ENCODE measurements around the gene PCNP. TPM values are rescaled to one million over a fixed set of nuclear protein-coding genes. Genes with fewer than 3 reads are reported as not detected.

Gene PCNP
- total RNA-seq, 2 donors from 2014 or later = 78.9 to 131 TPM

GRCh38 chr3:101530686-101531047 is 43.3 kb upstream of the PCNP start:
- DNase-seq (ENCODE audit: low spot score) = no peak
- Histone ChIP-seq H3K27me3 (replicated peaks; ENCODE audit: insufficient read depth) (no peaks in the 10 kb centered on the region), H3K27ac (no peak overlapping the region), H3K36me3 (no peaks in the 10 kb centered on the region), H3K4me3 (no peak overlapping the region), H3K9me3 (no peaks in the 10 kb centered on the region), H3K4me1 (ENCODE audit: control insufficient read depth in 1 of 2, low read depth in 2 of 2) (peaks cover 5 to 19% of the 10 kb centered on the region in 2 donors)
- TF ChIP-seq, protein P1, sequence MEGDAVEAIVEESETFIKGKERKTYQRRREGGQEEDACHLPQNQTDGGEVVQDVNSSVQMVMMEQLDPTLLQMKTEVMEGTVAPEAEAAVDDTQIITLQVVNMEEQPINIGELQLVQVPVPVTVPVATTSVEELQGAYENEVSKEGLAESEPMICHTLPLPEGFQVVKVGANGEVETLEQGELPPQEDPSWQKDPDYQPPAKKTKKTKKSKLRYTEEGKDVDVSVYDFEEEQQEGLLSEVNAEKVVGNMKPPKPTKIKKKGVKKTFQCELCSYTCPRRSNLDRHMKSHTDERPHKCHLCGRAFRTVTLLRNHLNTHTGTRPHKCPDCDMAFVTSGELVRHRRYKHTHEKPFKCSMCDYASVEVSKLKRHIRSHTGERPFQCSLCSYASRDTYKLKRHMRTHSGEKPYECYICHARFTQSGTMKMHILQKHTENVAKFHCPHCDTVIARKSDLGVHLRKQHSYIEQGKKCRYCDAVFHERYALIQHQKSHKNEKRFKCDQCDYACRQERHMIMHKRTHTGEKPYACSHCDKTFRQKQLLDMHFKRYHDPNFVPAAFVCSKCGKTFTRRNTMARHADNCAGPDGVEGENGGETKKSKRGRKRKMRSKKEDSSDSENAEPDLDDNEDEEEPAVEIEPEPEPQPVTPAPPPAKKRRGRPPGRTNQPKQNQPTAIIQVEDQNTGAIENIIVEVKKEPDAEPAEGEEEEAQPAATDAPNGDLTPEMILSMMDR (IDR thresholded peaks at IDR 0.05) = no peak
- ATAC-seq (ENCODE audit: insufficient number of reproducible peaks, low FRiP score, low read depth) = no peak

DNA sequence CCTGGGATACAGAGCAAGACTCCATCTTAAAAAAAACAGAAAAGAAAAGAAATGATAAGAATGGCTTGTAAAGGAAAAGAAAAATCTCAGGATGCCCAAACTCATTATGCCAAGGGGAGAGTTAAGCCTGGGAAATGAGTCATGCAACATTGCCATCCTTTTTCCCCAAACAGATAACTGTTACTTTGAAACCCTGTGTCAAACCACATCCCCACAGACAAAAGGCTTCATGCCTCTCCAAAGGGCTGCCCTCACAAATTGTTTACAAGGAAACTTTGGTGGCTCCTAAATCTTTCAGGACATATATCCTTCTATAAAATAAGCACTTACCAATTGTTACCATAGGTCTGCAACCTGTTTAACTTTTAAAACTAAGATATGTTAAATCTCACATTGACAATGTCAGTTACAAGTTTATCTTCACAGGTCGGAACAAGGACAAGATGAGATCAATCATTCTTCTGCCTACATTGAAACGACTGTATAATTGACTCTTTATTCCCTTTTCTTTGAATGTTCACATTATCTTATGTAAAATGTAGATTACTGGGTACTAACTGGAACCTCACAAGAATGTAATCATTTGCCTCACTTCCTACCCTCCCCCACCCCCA is 42.4 kb upstream of the PCNP start:
- DNase-seq (ENCODE audit: low spot score) (no peak), ATAC-seq (ENCODE audit: insufficient number of reproducible peaks, low FRiP score, low read depth) (no peak)
- Histone ChIP-seq H3K27ac (no peak overlapping the region), H3K27me3 (replicated peaks; ENCODE audit: insufficient read depth) (no peaks in the 10 kb centered on the region), H3K36me3 (no peaks in the 10 kb centered on the region), H3K9me3 (no peaks in the 10 kb centered on the region), H3K4me1 (ENCODE audit: control insufficient read depth in 1 of 2, low read depth in 2 of 2) (peaks cover 5 to 19% of the 10 kb centered on the region in 2 donors), H3K4me3 (no peak overlapping the region)
- TF ChIP-seq, protein P1 (IDR thresholded peaks at IDR 0.05) = no peak

DNA sequence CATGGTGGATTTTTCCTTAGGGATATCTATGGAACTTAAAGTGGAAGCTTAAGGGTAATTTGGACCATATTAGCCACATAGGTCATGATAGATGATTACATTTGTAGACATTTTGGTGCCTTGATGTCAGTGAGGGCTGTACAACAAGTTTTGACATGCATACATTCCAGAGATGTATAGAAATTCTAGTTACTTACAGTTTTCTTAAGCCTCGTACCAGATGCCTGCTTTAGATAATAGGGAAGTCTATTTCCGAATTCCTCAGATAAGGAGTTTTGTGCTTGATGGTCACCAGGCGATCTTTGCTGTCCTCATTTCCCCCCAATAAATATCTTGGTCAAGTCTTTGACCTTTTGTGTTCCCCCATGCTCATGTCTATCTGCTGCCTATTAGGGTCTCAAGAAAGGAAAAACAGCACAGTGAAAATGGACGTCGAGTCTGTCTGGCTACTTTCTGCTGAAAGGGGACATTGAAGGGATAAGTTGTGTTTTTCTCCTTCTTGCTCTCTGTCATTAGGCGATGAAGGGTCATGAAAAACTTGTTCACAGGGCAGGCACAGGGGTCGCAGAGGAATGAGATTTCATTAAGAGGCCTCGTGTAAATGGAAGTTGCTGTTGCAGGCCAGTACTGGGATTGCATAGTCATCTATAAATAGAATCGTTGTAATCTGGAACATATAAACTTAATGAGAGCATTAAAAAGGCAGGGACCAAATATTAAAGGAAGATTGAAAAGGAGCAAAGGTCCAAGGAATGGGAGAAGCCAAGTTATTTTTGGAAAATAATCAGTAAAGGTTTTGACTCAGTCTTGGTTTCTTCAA is 41.0 kb upstream of the PCNP start:
- peak overlapping the region; percentile 56 to 77 for H3K27ac ChIP-seq
- TF ChIP-seq, protein P1 (IDR thresholded peaks at IDR 0.05) = no peak
- ATAC-seq (ENCODE audit: insufficient number of reproducible peaks, low FRiP score, low read depth) = no peak

DNA sequence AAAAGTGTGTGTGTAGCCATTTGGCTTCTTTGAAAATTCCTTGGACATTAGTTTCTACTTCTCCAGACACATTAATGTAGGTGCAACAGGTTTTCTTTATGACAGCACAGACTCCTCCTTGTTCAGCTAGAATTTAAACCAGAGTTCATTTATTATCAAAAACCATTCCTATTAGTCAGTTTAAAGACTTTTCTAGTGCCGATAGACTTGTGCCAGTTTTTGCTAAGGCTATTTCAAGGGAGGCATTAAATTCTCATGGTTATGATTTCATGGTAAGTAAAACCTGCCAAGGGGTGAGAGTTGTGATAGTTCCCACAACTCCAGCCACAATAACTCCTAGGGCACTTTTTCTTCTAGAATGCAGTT is 40.4 kb upstream of the PCNP start:
- H3K4me3 ChIP-seq = no peak overlapping the region
- no peaks in the 10 kb centered on the region for H3K36me3 ChIP-seq
- DNase-seq (ENCODE audit: low spot score) = no peak
- ATAC-seq (ENCODE audit: insufficient number of reproducible peaks, low FRiP score, low read depth) = no peak
- no peaks in the 10 kb centered on the region for H3K9me3 ChIP-seq
- H3K27me3 ChIP-seq (replicated peaks; ENCODE audit: insufficient read depth) = no peaks in the 10 kb centered on the region
- TF ChIP-seq, protein P1 (IDR thresholded peaks at IDR 0.05) = no peak
- peak overlapping the region; percentile 65 to 77 for H3K27ac ChIP-seq
- peaks cover 5 to 19% of the 10 kb centered on the region in 2 donors for H3K4me1 ChIP-seq (ENCODE audit: control insufficient read depth in 1 of 2, low read depth in 2 of 2)

More for the DNA sequence above, 41.0 kb upstream of the PCNP start:
- H3K4me1 ChIP-seq (ENCODE audit: control insufficient read depth in 1 of 2, low read depth in 2 of 2) = peaks cover 5 to 19% of the 10 kb centered on the region in 2 donors
- no peaks in the 10 kb centered on the region for H3K36me3 ChIP-seq
- no peaks in the 10 kb centered on the region for H3K27me3 ChIP-seq (replicated peaks; ENCODE audit: insufficient read depth)
- H3K4me3 ChIP-seq = no peak overlapping the region
- no peaks in the 10 kb centered on the region for H3K9me3 ChIP-seq
- no peak for DNase-seq (ENCODE audit: low spot score)

- no peaks in the 10 kb centered on the region for H3K9me3 ChIP-seq
- no peaks in the 10 kb centered on the region for H3K36me3 ChIP-seq
- H3K4me1 ChIP-seq (ENCODE audit: control insufficient read depth in 1 of 2, low read depth in 2 of 2) = peaks cover 5 to 19% of the 10 kb centered on the region in 2 donors
- no peak overlapping the region for H3K4me3 ChIP-seq
- DNase-seq (ENCODE audit: low spot score) (no peak), ATAC-seq (ENCODE audit: insufficient number of reproducible peaks, low FRiP score, low read depth) (no peak)
- H3K27me3 ChIP-seq (replicated peaks; ENCODE audit: insufficient read depth) = no peaks in the 10 kb centered on the region
- TF ChIP-seq, protein P1 (IDR thresholded peaks at IDR 0.05) = no peak
- no peak overlapping the region for H3K27ac ChIP-seq
Measured at GRCh38 chr3:101535221-101535620, 38.8 kb upstream of the PCNP start.

Data from thoracic aorta (tissue), 2 donors.